Trophoblast cell (in vitro differentiated cells and primary cell): Measurements from ENCODE around the gene ELAVL3.
"Not testable (repeated sequence)": the region's sequence is repeated elsewhere in the genome, so short reads cannot be mapped to it uniquely, and the experiment has no call there.

Source experiments
- DNase-seq, 2 donors: peaks; one replicate each; pipeline ENCODE4 v3.0.0-alpha.2; 2016
- H2AFZ ChIP-seq: 2 replicates; pipeline ENCODE4 v1.6.1; 2013; ENCODE audit warnings: low read length, moderate library complexity, mild to moderate bottlenecking; ENCODE audit not compliant: insufficient read depth, poor library complexity
- H2AK5ac ChIP-seq: 2 replicates; pipeline ENCODE4 v1.6.1; 2013; ENCODE audit warnings: mild to moderate bottlenecking, low read length
- H2BK120ac ChIP-seq: 2 replicates; pipeline ENCODE4 v1.6.1; 2013; ENCODE audit warnings: low read length, mild to moderate bottlenecking, moderate library complexity; ENCODE audit not compliant: insufficient read depth, poor library complexity
- H2BK12ac ChIP-seq: 2 replicates; pipeline ENCODE4 v1.6.1; 2013; ENCODE audit warnings: mild to moderate bottlenecking, low read length, moderate library complexity
- H2BK5ac ChIP-seq: 2 replicates; pipeline ENCODE4 v1.6.1; 2013; ENCODE audit warnings: low read length, low read depth, moderate library complexity, mild to moderate bottlenecking; ENCODE audit not compliant: poor library complexity
- H3K14ac ChIP-seq: 2 replicates; pipeline ENCODE4 v1.6.1; 2013; ENCODE audit warnings: mild to moderate bottlenecking, low read length
- H3K18ac ChIP-seq: 2 replicates; pipeline ENCODE4 v1.6.1; 2013; ENCODE audit warnings: mild to moderate bottlenecking, low read length
- H3K23ac ChIP-seq: 2 replicates; pipeline ENCODE4 v1.6.1; 2013; ENCODE audit warnings: low read length
- H3K27ac ChIP-seq: 2 replicates; pipeline ENCODE4 v1.5.1; 2013; ENCODE audit warnings: low read depth, mild to moderate bottlenecking, inconsistent platforms, low read length, moderate library complexity
- H3K27me3 ChIP-seq: 2 replicates; pipeline ENCODE4 v1.6.1; 2013; ENCODE audit warnings: inconsistent platforms, mild to moderate bottlenecking, low read length, moderate library complexity; ENCODE audit not compliant: insufficient read depth
- H3K36me3 ChIP-seq, 2 experiments: 1 replicate in 1 of 2; 2 replicates in 1 of 2; pipeline ENCODE4 v1.6.1; 2013; ENCODE audit warnings: low read length in 2 of 2, mild to moderate bottlenecking in 2 of 2, moderate library complexity in 1 of 2; ENCODE audit not compliant: insufficient read depth in 2 of 2, control insufficient read depth in 1 of 2
- H3K4ac ChIP-seq: 2 replicates; pipeline ENCODE4 v1.6.1; 2013; ENCODE audit warnings: low read depth, mild to moderate bottlenecking, low read length, moderate library complexity
- H3K4me1 ChIP-seq, 2 experiments: 1 replicate in 1 of 2; 2 replicates in 1 of 2; pipeline ENCODE4 v1.6.1; 2013; ENCODE audit warnings: low read length in 2 of 2, mild to moderate bottlenecking in 2 of 2, moderate library complexity in 1 of 2; ENCODE audit not compliant: insufficient read depth in 2 of 2, control insufficient read depth in 1 of 2
- H3K4me2 ChIP-seq: 2 replicates; pipeline ENCODE4 v1.6.1; 2013; ENCODE audit warnings: inconsistent platforms, mild to moderate bottlenecking, low read length, moderate library complexity
- H3K4me3 ChIP-seq: 2 replicates; pipeline ENCODE4 v1.5.1; 2013; ENCODE audit warnings: mild to moderate bottlenecking, low read depth, low read length, inconsistent platforms
- H3K79me1 ChIP-seq: one replicate; pipeline ENCODE4 v1.6.1; 2013; ENCODE audit warnings: low read length
- H3K79me2 ChIP-seq: 2 replicates; pipeline ENCODE4 v1.6.1; 2013; ENCODE audit warnings: low read length, mild to moderate bottlenecking; ENCODE audit not compliant: control insufficient read depth, insufficient read depth, poor library complexity
- H3K9ac ChIP-seq: 2 replicates; pipeline ENCODE4 v1.6.1; 2013; ENCODE audit warnings: mild to moderate bottlenecking, low read length
- H3K9me3 ChIP-seq: 2 replicates; pipeline ENCODE4 v1.6.1; 2013; ENCODE audit warnings: low read depth, mild to moderate bottlenecking, control low read depth, inconsistent platforms, low read length; ENCODE audit not compliant: insufficient read depth
- H4K12ac ChIP-seq: 2 replicates; pipeline ENCODE4 v1.6.1; 2013; ENCODE audit warnings: low read depth, mild to moderate bottlenecking, low read length, moderate library complexity
- H4K8ac ChIP-seq: 2 replicates; pipeline ENCODE4 v1.6.1; 2013; ENCODE audit warnings: low read depth, mild to moderate bottlenecking, low read length, moderate library complexity
- H4K91ac ChIP-seq: one replicate; pipeline ENCODE4 v1.6.1; 2013; ENCODE audit warnings: low read depth, mild to moderate bottlenecking, low read length, moderate library complexity
- WGBS: extraction: QIAGEN DNeasy Blood & Tissue Kit; methylation state at CpG from one replicate; pipeline ENCODE4 v1.1.7; 2013; ENCODE audit warnings: missing lambda C conversion rate; ENCODE audit not compliant: insufficient read length, insufficient coverage; ENCODE audit errors: extremely low coverage; 5-methylcytosine and 5-hydroxymethylcytosine counted together

Gene ELAVL3

DNA sequence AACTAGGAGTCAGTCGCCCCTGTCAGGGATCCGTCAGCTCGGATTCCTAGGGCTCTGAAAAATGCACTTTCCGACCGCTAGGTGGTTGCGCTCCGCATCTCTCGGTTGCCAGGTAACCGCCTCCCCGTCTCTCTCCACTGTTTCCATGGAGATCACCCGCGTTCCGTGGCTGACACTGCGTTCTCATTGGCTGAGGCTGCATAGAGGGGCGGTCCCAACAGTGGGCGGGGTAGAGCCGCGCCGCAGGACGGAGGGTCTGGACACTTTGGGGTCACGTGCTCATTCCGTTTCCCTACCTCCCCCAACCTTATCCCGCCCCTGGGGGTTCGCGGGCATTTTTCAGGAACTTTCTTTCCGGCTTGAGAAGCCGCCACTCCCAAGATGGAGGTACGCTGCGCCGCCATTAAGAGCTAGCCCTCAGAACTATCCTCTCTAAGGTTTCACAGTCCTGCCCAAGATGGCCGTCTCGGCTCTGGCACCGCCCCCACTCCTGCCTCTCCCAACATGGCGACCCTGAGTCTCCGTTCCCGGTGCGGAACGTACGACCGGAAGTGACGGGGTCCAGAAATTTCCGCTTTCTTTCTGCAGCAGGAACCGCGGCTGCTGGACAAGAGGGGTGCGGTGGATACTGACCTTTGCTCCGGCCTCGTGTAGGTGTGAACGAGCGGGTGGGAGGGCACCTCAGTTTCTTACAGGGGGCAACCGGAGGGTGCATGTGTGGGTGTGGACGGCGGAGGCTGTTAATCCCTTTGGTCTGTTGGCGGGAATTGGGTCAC lies 45.6 kb downstream of the ELAVL3 start, which contains the start of the genes ODAD3 and PRKCSH:
TSS of gene ODAD3 (minus strand) at position 65 of the 776 bp plus-strand sequence. CDS start 105 bp downstream, outside the sequence.
TSS of gene PRKCSH (plus strand) at position 579 of the 776 bp plus-strand sequence. CDS start 483 bp downstream, outside the sequence.
- peak within 1 kb of the TSS; percentile 93 for H2AFZ ChIP-seq
- H3K9ac ChIP-seq, result peak within 1 kb of the TSS; percentile 84
- H3K4me1 ChIP-seq, result peaks cover 8 to 10% of the 10 kb centered on the region in 2 experiments
- H3K14ac ChIP-seq, result peak within 1 kb of the TSS; percentile 55
- peaks cover 4% of the 10 kb centered on the region for H3K79me1 ChIP-seq
- WGBS, result no CpG with 5 or more reads among the region's 53 CpGs
- no peak within 1 kb of the TSS for H3K23ac ChIP-seq
- no peaks in the 10 kb centered on the region for H3K9me3 ChIP-seq
- peak within 1 kb of the TSS; percentile 74 for H4K8ac ChIP-seq
- H3K4ac ChIP-seq, result peak within 1 kb of the TSS; percentile 37
- no peak within 1 kb of the TSS for H2BK12ac ChIP-seq
- peak within 1 kb of the TSS; percentile 95 for H3K4me2 ChIP-seq
- H3K36me3 ChIP-seq, result peaks cover 28% of the 10 kb centered on the region in 2 experiments
- H3K27me3 ChIP-seq, result no peaks in the 10 kb centered on the region
- peak; percentile 99 to 100 for DNase-seq
- peak within 1 kb of the TSS; percentile 93 for H3K4me3 ChIP-seq
- H2BK5ac ChIP-seq, result no peak within 1 kb of the TSS
- H2BK120ac ChIP-seq, result no peak within 1 kb of the TSS
- peaks cover 3% of the 10 kb centered on the region for H3K79me2 ChIP-seq
- peak within 1 kb of the TSS; percentile 51 for H4K91ac ChIP-seq
- no peak within 1 kb of the TSS for H3K27ac ChIP-seq
- peak within 1 kb of the TSS; percentile 8 for H2AK5ac ChIP-seq
- H4K12ac ChIP-seq, result peak within 1 kb of the TSS; percentile 71
- H3K18ac ChIP-seq, result peak within 1 kb of the TSS; percentile 26

DNA sequence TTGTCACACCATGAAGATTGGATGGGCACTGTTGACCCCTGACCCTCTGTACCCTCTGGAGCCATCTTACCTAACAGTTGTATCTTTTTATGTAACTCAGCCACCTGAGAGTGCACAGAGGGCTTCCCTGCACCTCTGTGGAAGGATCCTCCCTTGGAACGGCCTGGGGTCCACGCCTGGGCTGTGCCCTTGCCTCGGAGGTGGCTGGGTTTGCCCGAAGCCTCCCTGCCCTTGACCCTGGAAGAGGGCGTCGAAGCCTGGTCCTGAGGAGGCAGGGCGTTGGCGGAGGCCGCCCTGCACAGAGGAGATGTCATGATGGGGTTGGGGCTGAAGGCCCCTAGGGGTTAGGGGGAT lies 46.2 kb downstream of the ELAVL3 start:
- no CpG with 5 or more reads among the region's 9 CpGs for WGBS
- peaks cover 24 to 26% of the 10 kb centered on the region in 2 experiments for H3K36me3 ChIP-seq
- peak overlapping the region; percentile 93 for H2AFZ ChIP-seq
- H4K8ac ChIP-seq, result peak overlapping the region; percentile 57
- H2AK5ac ChIP-seq, result no peak overlapping the region
- no peak overlapping the region for H2BK120ac ChIP-seq
- no peak overlapping the region for H3K4ac ChIP-seq
- peaks cover 4% of the 10 kb centered on the region for H3K79me1 ChIP-seq
- H3K4me1 ChIP-seq, result peaks cover 8 to 10% of the 10 kb centered on the region in 2 experiments
- no peak overlapping the region for H3K23ac ChIP-seq
- H3K27ac ChIP-seq, result no peak overlapping the region
- H3K79me2 ChIP-seq, result peaks cover 3% of the 10 kb centered on the region
- H3K9me3 ChIP-seq, result no peaks in the 10 kb centered on the region
- H3K9ac ChIP-seq, result no peak overlapping the region
- H4K12ac ChIP-seq, result peak overlapping the region; percentile 34
- H3K27me3 ChIP-seq, result no peaks in the 10 kb centered on the region
- peak overlapping the region; percentile 25 for H4K91ac ChIP-seq
- no peak overlapping the region for H3K18ac ChIP-seq
- H2BK5ac ChIP-seq, result no peak overlapping the region
- H3K14ac ChIP-seq, result peak overlapping the region; percentile 55
- no peak overlapping the region for H2BK12ac ChIP-seq
- peak overlapping the region; percentile 61 for H3K4me2 ChIP-seq
- peak overlapping the region; percentile 47 for H3K4me3 ChIP-seq
- no peak for DNase-seq

DNA sequence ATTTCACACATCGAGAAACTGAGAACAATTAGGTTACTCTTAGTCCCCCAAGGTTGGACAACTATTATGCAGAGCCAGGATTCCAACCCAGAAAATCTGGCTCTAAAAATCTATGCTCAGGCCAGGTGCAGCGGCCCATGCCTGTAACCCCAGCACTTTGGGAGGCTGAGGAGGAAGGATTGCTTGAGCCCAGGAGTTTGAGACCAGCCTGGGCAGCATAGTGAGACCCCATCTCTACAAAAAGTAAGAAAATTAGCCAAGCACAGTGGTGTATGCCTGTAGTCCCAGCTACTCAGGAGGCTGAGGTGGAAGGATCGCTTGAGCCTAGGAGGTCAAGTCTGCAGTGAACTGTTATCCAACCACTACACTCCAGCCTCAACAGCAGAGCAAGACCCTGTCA lies 47.3 kb downstream of the ELAVL3 start:
- not testable (repeated sequence) for H3K9ac ChIP-seq, H3K4me2 ChIP-seq, H4K8ac ChIP-seq, H4K12ac ChIP-seq, H2BK12ac ChIP-seq, H3K27me3 ChIP-seq, H3K23ac ChIP-seq, DNase-seq, H2AFZ ChIP-seq, H3K4me3 ChIP-seq, H3K9me3 ChIP-seq, H3K18ac ChIP-seq, H3K4ac ChIP-seq, H2BK120ac ChIP-seq, H2BK5ac ChIP-seq, H2AK5ac ChIP-seq, H3K27ac ChIP-seq, H4K91ac ChIP-seq, H3K79me2 ChIP-seq, H3K79me1 ChIP-seq, H3K4me1 ChIP-seq, H3K14ac ChIP-seq
- no CpG with 5 or more reads among the region's 3 CpGs for WGBS
- peaks cover 17 to 19% of the 10 kb centered on the region in 2 experiments for H3K36me3 ChIP-seq

DNA sequence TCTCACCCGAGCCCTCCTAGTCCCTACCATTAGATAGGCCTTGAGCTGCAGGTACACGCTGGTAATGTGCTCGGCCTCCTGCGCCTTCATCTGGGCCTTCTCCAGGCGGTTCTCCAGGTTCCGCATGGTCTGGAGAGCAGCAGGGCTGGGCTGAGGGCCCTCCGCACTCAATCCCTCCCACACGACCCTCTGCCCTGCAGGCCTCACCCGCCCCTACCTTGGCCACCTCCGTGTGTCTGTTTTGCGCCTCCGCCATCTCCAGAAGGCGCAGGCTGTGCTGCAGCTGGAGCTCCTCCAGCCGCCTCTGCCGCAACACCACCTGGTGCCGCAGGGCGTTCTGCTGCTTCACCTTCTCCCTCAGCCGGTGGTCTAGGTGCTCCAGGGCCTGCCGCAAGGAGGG lies 54.2 kb downstream of the ELAVL3 start:
- H3K14ac ChIP-seq, result no peak overlapping the region
- H3K27ac ChIP-seq, result no peak overlapping the region
- H3K79me1 ChIP-seq, result no peaks in the 10 kb centered on the region
- no peak overlapping the region for H2AFZ ChIP-seq
- H3K9me3 ChIP-seq, result peaks cover 6% of the 10 kb centered on the region
- H4K8ac ChIP-seq, result no peak overlapping the region
- no peak overlapping the region for H4K12ac ChIP-seq
- no peak for DNase-seq
- H2BK5ac ChIP-seq, result no peak overlapping the region
- H3K4me1 ChIP-seq, result peaks cover 0 to 4% of the 10 kb centered on the region in 2 experiments
- no CpG with 5 or more reads among the region's 19 CpGs for WGBS
- no peaks in the 10 kb centered on the region for H3K79me2 ChIP-seq
- H2BK12ac ChIP-seq, result no peak overlapping the region
- H2BK120ac ChIP-seq, result no peak overlapping the region
- no peak overlapping the region for H4K91ac ChIP-seq
- no peak overlapping the region for H3K4me2 ChIP-seq
- H3K4me3 ChIP-seq, result no peak overlapping the region
- no peak overlapping the region for H2AK5ac ChIP-seq
- H3K23ac ChIP-seq, result no peak overlapping the region
- H3K9ac ChIP-seq, result no peak overlapping the region
- no peaks in the 10 kb centered on the region for H3K36me3 ChIP-seq
- H3K27me3 ChIP-seq, result peaks cover 3% of the 10 kb centered on the region
- no peak overlapping the region for H3K4ac ChIP-seq
- no peak overlapping the region for H3K18ac ChIP-seq
